NCI-H1417 (cell line): ENCODE data around the gene MSMO1.
A peak's percentile ranks its signal among the peaks of the same experiment; 100 is the strongest.
"Not testable (repeated sequence)": the region's sequence is repeated elsewhere in the genome, so short reads cannot be mapped to it uniquely, and the experiment has no call there.

Source experiments
- DNase-seq, 3 experiments: peaks; one replicate each; lab custom pipeline; 2025; lab: John Stamatoyannopoulos, UW

Gene MSMO1

DNA sequence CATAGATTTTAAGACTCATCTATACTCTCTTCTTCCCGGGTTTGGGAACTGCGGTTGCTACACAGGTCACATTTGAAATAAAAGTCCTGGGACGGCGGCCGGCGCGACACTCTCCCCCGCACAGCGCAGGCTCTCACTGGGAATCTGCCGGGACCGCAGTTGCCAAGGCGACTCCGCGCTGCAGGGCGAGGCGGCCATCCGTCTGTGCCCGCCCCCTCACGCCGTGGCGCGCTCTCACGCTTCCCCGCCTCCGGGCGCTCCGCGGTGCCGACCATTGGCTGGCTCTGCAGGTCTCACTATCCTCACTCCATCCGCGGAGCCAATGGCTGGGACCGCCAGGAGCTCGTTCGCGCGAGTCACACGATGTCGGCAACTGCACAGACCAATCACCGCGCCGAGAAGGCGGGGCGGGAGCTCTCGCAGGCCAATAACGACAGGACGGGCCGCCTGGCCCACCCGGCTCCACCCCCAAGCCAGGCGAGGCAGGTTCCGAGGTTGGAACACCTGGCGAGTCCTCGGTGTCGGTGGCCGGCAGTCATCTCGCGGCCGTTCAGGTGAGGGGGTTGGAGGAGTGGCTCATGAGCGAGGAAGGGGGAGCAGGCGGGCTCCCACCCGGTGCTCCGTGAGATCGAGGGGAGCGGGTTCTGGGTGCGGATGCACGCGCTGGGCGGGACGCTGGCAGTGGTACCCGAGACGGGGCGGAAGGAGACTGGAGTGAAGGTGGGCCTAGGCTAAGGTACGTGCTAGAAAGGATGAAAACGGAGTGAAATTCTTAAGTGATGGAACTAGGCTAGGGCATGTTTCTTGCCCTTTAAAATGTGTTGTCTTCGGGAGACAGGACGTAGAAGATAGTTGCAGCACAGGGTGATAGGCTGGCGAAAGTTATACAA is at the start of gene MSMO1:
MSMO1 (plus strand) TSS at position 459 of the 890 bp plus-strand sequence. CDS start 5,702 bp downstream, outside the sequence.
- peak; percentile 96 to 99 (median 99) for DNase-seq

- not testable (repeated sequence) for DNase-seq
Observed at GRCh38 chr4:165279531-165279930, 47.9 kb upstream of the MSMO1 start.

DNA sequence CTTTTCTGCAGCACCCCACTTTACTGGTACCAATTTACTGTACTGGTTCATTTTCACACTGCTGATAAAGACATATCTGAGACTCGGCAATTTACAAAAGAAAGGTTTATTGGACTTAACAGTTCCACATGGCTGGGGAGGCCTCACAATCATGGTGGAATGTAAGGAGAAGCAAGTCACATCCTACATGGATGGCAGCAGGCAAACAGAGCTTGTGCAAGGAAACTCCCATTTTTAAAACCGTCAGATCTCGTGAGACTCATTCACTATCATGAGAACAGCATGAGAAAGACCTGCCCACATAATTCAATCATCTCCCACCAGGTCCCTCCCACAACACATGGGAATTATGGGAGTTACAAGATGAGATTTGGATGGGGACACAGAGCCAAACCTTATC is 42.8 kb upstream of the MSMO1 start:
- DNase-seq: not testable (repeated sequence)

- DNase-seq: not testable (repeated sequence)
Observed at GRCh38 chr4:165286619-165287340, 40.7 kb upstream of the MSMO1 start.

DNA sequence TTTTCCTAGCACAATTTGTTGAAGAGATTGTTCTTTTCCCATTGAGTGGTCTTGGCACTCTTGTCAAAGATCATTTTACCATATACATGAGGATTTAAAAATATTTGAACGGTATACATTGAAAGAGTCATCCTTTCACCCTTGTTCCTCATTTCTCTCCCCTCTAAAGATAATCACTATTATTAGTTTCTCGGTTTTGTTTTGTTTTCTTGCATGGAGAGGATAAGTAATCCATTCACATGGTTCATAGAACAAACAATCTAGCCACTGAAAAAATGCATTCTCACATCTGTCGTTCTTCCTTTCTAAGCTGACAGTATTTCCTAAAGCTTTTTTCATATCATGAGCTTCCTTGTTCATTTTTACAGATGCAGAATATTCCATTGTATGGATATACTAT is 39.2 kb upstream of the MSMO1 start:
- DNase-seq: no peak

DNA sequence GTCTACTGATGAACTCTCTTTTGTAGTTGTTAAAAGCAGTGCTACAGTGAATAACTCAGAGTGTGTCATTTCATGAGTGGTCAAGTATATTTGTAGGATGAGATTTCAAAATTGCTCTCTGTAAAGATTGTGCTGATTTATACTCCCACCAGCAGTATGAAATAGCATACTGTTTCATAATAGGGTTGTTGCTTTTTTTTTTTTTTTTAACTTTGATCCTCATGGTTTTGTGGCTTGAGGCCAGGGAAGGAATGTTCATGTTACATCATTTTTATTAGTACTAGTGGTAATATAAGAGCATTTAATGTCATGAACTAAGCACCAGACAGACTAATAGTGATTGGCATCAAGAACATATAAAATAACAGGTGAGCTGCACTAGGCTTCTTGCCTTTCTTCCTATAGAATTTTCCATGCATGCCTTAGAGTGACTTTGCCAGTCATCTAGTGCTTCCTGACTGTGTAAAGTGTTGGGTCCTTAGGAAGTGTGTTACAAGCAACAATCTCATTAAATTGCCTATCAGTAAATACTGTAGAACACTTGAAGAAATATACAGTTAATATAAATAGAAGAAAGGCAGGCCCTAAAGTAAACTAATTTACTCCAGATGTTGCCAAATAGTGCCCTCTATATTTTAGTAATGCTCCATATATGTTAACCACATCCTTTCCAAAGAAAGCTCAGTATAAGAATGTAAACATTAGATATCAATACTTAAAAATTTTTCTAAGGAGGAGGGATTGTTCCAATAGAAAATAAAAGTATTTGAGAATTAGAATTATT is 38.6 kb upstream of the MSMO1 start:
- peak in 1 of 3 experiments; percentile 32 for DNase-seq

DNA sequence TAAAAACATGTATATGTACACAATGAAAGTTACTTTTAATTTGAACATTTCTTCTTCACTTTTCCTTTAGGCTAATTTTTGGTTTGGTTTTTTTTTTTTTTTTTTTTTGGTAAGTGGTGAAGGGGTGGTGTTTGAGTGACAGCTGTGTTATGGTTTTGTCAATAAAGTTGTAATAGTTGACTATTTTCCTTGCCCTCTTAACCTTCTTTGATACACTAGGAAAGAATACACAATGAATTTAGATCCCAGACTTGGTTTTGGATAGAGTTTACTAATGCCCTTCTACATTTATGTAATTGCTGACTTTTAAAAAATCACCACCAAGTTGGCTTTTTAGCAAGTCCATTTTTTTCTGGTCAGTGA is 38.1 kb upstream of the MSMO1 start:
- no peak for DNase-seq

- no peak for DNase-seq
Observed at GRCh38 chr4:165293061-165293460, 34.4 kb upstream of the MSMO1 start.

- DNase-seq: no peak
Observed at GRCh38 chr4:165293927-165294649, 33.4 kb upstream of the MSMO1 start.

DNA sequence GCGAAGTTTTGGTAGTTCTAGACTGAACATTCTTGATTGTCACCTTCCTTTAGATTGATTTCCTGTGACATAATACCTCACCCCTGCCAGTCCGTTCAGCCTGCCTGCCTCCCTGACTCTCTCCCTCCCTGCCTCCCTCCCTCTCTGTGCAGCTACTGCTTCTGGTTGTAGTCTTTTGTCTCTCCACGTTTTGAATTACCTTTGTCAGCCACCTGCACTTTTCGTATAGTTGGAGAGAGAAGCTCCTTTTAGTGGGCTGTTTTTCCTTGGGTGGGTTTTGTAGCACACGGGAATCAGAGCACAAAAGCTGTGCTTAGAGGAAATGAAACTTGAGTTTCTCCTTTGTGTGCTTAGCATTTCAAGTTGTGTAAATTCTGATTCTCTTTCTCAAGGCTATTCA is 32.6 kb upstream of the MSMO1 start:
- peak in 2 of 3 experiments; percentile 7 to 27 for DNase-seq

GRCh38 chr4:165297626-165298025 is 29.8 kb upstream of the MSMO1 start:
- DNase-seq: no peak

- peak in 2 of 3 experiments; percentile 15 to 62 for DNase-seq
Observed at GRCh38 chr4:165299399-165300060, 27.9 kb upstream of the MSMO1 start.

DNA sequence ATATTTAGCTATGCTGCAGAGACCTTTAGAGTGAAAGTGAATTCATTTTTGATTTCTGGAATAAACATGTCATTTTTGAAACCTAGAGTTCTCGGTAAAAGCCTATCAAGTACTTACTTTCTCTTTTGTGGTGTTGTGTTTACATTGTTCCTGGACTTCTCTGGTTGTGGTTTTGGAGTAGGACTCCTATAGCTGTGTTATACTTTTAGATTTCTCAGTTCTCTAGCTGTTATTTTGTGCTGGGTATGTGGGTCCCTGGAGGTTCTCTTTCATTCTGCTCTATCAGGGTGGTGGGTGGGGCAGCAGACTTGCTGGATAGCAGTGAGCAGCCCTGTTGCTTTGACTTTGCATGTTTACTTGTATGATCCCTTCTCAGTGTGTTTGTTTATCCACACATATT is 25.6 kb upstream of the MSMO1 start:
- DNase-seq: peak; percentile 2 to 20 (median 4)

DNA sequence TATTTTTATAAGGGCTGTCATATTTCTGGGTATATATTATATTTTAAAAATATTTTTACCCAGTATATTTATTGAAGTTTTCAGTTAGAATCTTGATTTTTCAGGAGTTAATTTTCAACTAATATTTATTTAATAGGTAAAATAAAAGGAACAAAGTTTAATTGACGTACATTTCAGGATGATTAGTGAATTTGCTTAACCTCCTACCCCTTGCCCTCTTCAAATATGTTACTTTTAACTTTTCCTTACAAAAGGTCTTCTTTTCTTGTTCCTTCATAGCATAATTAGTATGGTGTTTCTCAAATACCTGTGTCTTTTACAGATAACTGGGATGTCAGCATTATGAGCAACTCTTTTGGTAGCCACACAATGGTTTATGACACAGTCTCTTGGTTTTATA is 24.8 kb upstream of the MSMO1 start:
- no peak for DNase-seq

DNA sequence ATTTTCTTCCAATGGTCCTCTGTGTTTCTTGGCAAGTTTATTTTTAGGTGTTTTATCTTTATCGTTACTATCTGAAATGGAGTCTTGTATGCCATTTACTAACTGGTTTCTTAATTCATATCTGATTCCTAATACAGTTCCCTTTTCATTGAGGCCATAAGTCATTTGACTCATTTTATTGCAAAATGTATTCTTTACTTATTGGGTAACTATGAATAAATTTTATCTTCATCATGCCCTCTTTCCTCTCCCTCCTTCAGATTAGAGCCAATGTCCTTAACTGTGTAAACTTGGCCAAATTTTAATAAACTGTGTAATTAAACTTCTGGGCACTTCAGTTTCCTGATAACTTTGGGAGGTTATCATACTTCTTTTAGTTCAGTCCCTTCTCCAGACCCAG is 19.3 kb upstream of the MSMO1 start:
- no peak for DNase-seq

DNA sequence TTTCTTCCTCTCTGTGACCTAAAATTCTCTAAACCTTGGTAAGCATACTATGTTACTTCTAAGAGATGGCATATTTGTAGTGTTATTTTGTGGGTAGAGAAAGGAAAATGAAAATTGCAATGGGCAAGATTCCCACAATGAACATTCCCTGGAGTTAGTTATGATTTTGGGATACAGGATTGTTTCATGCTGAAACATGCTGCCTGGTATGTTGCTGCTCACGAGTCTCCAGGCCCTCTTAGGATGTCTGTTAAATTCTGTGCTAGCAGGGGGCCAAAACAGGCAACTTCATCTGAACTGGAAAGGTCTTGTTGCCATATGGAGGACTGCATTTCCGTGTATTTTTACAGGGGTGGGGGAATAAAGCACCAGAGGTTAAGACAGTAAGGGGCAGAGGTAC is 18.9 kb upstream of the MSMO1 start:
- DNase-seq: no peak

- no peak for DNase-seq
Observed at GRCh38 chr4:165309456-165309855, 18.0 kb upstream of the MSMO1 start.

DNA sequence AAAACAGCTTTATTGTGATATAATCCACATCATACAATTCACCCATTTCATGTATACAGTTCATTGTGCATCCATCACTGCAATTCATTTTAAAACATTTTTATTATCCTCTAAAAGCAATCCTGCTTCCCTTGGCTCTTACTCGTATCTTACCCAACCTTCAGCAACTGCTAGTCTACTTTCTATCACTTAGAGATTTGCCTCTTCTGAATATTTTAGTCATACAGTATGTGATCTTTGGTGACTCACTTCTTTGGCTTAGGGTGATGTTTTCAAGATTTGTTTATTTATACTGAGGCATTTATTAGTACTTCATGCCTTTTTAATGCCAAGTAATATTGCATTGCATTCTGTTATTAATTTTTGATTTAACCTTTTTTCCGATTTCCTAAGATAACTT is 15.0 kb upstream of the MSMO1 start:
- DNase-seq: no peak

DNA sequence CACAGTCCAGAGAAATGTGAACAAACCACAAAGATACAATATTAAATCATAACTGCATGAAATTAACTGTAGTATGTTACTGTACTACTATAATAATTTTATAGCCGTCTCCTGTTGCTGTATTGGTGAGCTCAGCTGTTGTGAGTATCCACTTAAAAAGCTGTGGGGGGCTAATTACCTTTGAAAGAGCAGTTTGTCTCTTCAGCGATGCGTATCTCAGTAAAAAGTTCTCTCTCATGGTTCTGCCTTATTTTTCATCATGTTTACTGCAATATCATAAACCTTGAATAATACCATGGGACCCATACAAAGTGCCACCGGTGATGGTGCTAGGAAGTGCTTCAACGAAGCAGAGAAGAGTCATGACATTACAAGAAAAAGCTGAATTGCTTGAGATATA is 8.4 kb upstream of the MSMO1 start:
- peak; percentile 42 to 80 (median 50) for DNase-seq

GRCh38 chr4:165319509-165319908 is 8.0 kb upstream of the MSMO1 start:
- DNase-seq: no peak
